NCI-H1417 treated with DMSO at 0.1 percent for 48 hours (cell line): Measurements from ENCODE around the gene EID3.
"Not testable (repeated sequence)": the region's sequence is repeated elsewhere in the genome, so short reads cannot be mapped to it uniquely, and the experiment has no call there.

Experiments used
- DNase-seq: peaks from one replicate; lab custom pipeline; 2025; lab: John Stamatoyannopoulos, UW

Gene EID3

DNA sequence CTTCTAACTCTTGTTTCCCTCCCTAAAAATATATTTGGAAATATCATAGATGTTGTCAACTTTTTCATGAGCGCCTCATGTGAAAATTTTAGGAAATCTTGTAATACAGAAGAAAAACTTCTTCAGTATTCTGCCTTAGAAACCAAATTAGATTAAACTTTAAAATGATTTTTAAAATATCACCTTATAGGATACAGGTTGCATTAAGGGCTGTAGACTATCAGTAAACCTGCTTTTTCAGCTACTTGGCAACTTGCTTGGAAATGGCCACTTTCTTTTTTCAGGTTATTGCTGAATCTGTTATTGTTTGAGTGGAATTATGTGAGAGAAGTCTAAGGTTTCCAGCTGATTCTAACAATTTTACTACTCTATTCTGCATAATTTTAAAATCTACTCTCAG lies 9.1 kb downstream of the EID3 start:
- DNase-seq, result no peak

GRCh38 chr12:104313568-104314241 lies 10.2 kb downstream of the EID3 start:
- no peak for DNase-seq

DNA sequence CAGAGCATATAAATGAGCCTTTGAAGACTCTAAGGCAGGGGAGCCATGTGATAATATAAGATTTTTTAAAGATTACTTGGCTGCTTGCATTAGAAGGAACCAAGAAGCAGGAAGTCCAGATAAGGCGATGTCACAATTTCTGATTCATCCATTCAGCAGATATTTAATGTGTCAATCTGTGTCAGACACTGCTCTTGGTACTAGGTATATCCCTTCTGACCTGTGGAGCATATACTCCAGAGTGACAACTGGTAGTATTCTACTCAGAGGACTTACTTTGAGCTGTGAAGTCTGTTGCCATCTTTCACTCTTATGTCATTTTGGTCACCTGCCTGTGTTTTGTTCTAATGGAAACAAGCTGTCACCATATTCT lies 10.7 kb downstream of the EID3 start:
- DNase-seq, result no peak

GRCh38 chr12:104315326-104316224 lies 12.0 kb downstream of the EID3 start:
- no peak for DNase-seq

- DNase-seq, result no peak
These were observed 13.4 kb downstream of the EID3 start for GRCh38 chr12:104316936-104317335.

DNA sequence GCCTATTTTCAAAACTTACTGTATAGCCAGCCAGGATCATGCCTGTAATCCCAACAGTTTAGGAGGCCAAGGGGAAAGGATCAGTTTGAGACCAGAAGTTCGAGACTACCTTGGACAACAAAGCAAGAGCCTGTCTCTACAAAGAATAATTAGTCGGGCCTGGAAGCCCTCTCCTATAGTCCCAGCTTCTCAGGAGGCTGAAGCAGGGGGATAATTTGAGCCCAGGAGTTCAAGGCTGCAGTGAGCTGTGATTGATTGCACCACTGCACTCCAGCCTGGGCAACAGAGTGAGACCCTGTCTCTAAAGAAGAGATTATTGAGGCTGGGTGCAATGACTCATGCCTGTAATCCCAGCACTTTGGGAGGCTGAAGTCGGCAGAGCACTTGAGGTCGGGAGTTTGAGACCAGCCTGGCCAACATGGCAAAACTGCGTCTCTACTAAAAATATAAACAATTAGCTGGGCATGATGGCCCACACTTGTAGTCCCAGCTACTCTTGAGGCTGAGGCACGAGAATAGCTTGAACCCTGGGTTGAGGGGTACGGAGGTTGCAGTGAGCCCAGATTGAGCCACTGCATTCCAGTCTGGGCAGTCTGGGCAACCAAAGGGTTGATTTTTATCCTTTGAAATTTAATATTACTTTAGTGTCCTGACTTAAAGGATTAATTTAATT lies 14.1 kb downstream of the EID3 start:
- DNase-seq, result no peak

DNA sequence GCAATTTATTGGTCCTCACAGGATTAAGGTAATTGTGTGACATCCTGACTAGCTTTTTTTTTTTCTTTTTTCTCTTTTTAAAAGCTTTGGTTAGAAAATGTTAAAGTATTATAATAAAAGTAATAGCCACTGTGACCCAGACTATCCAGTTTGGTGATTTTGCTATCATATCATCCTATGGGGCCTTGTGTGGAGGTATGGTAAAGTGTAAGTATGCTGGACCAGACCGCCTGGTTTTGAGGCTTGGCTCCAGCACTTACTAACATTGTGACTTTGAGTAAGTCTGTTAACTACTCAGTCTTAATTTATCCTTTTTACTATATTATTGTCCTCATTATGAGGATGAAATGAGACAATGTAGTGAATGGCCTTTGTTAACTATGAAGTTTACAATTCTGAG lies 15.5 kb downstream of the EID3 start:
- no peak for DNase-seq

DNA sequence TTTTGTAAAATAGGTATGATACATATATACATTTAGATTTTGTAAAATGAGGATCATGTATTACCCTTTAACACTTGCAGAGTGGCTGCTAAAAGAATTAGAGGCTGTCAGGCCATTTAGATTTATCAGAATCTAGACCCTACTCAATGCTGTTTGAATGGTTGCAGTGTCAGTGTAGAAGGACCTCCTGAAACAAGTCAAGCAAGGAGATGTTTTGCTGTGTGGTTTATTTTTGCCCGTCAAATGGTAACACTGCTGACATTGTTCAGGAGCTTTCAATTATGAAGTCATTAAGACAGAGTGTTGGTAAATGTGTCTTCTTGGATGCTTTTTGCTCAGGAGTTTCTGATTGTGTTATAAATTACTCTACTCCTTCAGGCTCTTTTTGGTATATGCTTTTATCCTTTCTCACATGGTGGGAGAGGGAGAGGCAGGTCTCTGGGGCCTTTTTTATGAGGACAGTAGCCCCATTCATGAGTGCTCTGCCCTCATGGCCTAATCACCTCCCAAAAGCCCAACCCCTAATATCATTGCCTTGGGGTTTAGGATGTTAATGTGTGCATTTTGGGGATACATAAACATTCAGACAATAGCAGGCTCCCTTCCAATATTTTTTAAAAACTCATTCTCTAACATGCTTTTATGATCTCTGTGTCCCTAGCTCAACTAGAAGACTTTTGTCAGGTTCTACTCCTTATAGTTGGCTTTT lies 16.5 kb downstream of the EID3 start:
- DNase-seq, result no peak

DNA sequence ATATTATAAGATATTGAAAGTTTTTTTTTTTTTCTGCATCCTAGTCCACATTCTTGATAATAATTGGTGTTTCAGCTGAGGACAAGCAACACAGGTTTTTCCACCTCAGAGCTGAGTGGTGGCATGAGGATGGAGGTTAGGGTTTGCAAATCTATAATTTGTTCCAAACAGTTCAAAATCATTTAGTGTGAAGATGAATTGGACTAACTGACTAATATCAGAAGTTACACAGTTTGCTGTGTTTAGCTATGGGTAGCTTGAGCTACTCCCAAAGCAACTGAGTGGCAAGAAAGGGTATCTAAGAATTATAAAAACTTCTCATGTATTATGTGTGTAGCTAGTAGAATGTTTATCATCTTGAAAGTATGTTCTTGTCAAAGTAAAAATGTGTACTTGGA lies 17.1 kb downstream of the EID3 start:
- DNase-seq, result no peak

GRCh38 chr12:104321949-104322348 lies 18.4 kb downstream of the EID3 start:
- no peak for DNase-seq

DNA sequence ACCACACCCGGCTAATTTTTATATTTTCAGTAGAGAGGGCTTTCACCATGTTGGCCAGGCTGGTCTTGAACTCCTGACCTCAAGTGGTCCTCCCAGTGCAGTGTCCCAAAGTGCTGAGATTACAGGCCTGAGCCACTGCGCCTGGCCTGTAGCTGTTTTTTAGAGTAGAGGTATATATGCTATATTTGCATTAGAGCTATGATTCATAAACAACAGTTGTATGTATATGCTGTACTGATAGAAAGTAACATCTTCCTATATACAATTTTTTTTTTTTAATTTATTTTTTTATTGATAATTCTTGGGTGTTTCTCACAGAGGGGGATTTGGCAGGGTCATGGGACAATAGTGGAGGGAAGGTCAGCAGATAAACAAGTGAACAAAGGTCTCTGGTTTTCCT lies 19.0 kb downstream of the EID3 start:
- DNase-seq, result not testable (repeated sequence)

DNA sequence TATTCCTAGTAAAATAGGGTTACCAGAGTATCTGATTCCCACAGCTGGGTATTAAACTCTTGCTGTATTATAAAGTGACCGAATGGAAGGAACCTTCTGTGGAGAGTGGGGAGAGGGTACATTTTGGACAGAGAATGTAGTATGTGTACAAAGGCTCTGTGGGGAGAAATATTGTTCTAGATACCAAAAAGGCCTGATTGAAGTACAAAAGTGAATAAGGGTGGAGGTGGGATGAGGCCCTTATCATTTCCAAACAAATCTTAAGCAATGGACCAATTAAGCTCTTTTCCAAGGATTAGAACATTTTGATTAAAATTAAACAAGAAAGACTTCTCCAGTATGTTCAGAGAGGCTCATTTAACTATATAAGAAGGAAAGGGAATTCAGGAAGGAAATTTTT lies 20.4 kb downstream of the EID3 start:
- no peak for DNase-seq

- DNase-seq, result not testable (repeated sequence)
These were observed 24.7 kb downstream of the EID3 start for GRCh38 chr12:104328278-104328677.

DNA sequence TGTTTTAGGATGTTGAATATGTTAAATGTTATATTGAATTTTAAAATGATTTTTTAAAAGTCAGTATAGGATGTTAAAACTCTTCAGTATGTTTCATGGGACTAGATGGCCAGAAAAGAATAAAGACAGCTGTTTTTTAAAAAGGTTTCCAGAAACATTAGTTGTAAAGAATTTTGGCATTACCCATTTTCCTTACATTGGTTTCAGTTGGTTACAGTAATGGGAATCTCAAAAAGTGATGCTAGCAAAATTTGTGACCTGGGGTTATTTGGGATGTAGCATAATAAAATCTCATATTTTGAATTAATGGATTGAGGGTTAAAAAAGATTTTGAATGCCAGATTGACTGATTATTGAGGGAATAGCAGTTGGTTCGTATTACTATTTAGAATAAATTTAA lies 25.3 kb downstream of the EID3 start:
- no peak for DNase-seq

DNA sequence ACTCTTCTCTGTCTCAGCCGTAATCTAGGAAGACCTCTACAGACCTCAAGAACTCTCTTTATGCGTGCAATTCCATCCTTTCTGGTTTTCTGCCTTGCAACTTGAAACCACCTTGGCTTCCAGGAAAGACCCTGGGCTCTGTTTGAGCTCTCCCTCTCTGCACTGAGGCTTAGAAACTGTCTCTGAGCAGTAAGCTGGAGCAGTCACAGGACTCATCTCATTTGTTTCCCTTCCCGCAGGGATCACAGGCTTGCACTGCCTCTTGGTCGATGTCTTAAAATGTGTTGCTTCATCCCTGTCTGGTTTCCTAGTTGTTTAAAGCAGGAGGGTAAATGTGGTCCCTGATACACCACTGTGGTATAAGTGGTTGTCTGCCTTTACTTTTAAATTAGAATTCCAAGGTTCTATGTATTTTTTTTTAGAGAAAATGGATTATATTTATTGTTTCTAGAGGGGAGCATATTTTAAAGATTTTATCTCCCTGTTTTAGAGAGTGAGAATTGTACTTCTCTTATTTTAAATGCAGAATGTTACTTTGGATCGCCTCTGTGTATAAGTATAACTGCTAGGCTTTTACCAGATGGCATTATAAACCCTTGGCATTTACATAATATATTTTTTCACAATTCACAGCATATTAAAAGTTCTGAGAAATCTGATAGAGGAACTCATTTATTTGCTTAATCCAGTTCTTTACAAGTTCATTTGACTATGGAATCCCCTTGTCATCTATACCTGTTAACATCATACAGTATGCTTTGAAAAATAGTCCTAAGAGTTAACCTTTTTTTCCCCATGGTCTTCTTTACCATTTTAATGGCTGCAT lies 26.4 kb downstream of the EID3 start:
- DNase-seq, result no peak

- DNase-seq, result no peak
These were observed 27.8 kb downstream of the EID3 start for GRCh38 chr12:104331376-104331775.

DNA sequence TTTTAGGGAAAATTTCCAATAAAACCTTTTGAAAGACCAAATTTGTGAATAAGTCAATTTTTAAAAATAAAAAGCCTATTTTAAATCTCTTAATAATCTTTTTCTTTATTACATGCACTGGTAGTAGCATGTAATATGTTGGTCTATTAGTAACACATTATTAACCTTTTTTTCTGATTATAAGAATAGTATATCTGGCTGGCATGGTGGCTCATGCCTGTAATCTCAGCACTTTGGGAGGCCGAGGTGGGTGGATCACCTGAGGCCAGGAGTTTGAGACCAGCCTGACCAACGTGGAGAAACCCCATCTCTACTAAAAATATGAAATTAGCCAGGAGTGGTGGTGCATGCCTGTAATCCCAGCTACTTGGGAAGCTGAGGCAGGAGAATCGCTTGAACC lies 28.7 kb downstream of the EID3 start:
- DNase-seq, result not testable (repeated sequence)

GRCh38 chr12:104333692-104334255 lies 30.2 kb downstream of the EID3 start:
- DNase-seq, result no peak

- no peak for DNase-seq
These were observed 31.0 kb downstream of the EID3 start for GRCh38 chr12:104334581-104334980.

DNA sequence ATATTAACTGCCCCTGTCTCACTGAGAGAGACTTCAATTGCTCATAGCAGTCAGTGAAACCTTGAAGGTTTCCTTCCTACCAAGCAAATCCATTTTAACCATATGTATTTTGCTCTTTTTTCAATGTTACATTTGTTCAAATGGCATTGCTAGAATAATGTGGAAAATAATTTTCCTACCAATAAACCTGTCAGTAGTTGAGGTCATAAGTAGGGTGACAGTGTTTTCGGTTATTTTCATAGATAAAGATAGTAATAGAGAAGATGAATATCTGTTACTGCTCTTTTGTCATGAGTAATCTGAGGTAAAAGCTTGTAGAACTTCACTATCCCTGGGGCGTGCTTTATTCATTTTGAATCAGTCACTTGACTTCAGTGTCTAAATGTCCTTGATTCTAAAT lies 32.6 kb downstream of the EID3 start:
- no peak for DNase-seq

DNA sequence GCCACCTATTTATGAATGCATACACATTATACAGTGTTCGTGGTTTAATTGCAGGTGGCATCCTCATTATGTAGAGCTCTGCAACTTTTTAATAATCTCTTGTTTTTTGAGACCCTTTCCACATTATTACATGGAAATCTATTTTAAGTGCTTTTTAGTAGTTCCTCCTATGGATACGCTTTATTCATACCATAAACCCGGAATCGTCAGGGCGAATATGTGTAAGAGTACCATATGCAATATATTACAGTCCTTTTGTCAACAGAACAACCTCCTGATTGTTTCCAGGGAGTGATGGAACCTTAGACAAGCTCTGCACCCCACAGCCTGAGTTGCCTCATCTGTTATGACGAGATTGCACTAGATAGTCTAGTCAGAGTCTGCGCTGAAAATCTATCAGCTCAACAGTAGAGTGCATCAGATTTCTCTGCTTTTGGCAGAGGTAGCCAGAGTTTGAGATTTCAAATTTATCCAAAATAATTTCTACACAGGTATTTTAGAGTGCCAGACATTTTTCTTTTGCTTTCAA lies 33.6 kb downstream of the EID3 start:
- no peak for DNase-seq
